Inflammatory macrophage treated with lipopolysaccharide for 1 hour (primary cell): Measurements from ENCODE around the gene YPEL1.
A peak's percentile ranks its signal among the peaks of the same experiment; 100 is the strongest.

Experiments used
- DNase-seq, 2 donors: peaks; one replicate each; pipeline ENCODE4 v3.0.0-alpha.2; 2020 to 2022

YPEL1 gene

GRCh38 chr22:21735200-21736083 lies at the start of gene YPEL1:
Gene YPEL1, minus strand, starts transcription at chr22:21735794. Its CDS starts 25,050 bp downstream, at chr22:21710744.
- peak; percentile 96 to 98 for DNase-seq

- no peak for DNase-seq
Observed at GRCh38 chr22:21780259-21780658, 44.7 kb upstream of the YPEL1 start.

- DNase-seq: no peak
Observed at GRCh38 chr22:21779444-21779843, 43.9 kb upstream of the YPEL1 start.

GRCh38 chr22:21778705-21779363 lies 43.2 kb upstream of the YPEL1 start:
- no peak for DNase-seq

- no peak for DNase-seq
Observed at GRCh38 chr22:21771631-21771976, 36.0 kb upstream of the YPEL1 start.

- no peak for DNase-seq
Observed at GRCh38 chr22:21768435-21768834, 32.8 kb upstream of the YPEL1 start.

GRCh38 chr22:21766691-21767462 lies 31.3 kb upstream of the YPEL1 start:
- DNase-seq: no peak

- no peak for DNase-seq
Observed at GRCh38 chr22:21765909-21766529, 30.4 kb upstream of the YPEL1 start.

- no peak for DNase-seq
Observed at GRCh38 chr22:21764038-21764804, 28.6 kb upstream of the YPEL1 start.

- peak; percentile 57 to 76 for DNase-seq
Observed at GRCh38 chr22:21762712-21763581, 27.4 kb upstream of the YPEL1 start.

GRCh38 chr22:21761994-21762680 lies 26.5 kb upstream of the YPEL1 start:
- no peak for DNase-seq

- no peak for DNase-seq
Observed at GRCh38 chr22:21761086-21761485, 25.5 kb upstream of the YPEL1 start.

- DNase-seq: no peak
Observed at GRCh38 chr22:21760640-21761039, 25.0 kb upstream of the YPEL1 start.

- DNase-seq: no peak
Observed at GRCh38 chr22:21759646-21760376, 24.2 kb upstream of the YPEL1 start.

- DNase-seq: no peak
Observed at GRCh38 chr22:21759093-21759492, 23.5 kb upstream of the YPEL1 start.

- DNase-seq: no peak
Observed at GRCh38 chr22:21758091-21758864, 22.7 kb upstream of the YPEL1 start.

GRCh38 chr22:21755851-21756284 lies 20.3 kb upstream of the YPEL1 start:
- DNase-seq: no peak

GRCh38 chr22:21754523-21754922 lies 18.9 kb upstream of the YPEL1 start:
- DNase-seq: peak in 1 of 2 donors; percentile 12
